Natural killer cell (primary cell): ENCODE measurements around the gene TTC38. TPM values are rescaled to one million over a fixed set of nuclear protein-coding genes. Genes with fewer than 3 reads are reported as not detected.
A peak's percentile ranks its signal among the peaks of the same experiment; 100 is the strongest.

ENCODE experiments used
- ATAC-seq, 3 donors: fragments of 150-1000 bp in 2 of 3; fragments of 200-7000 bp in 1 of 3; cut with Tn5 transposase; 1 replicate in 1 of 3; 2 replicates in 2 of 3; pipeline ENCODE4 v1.10.0; 2021; ENCODE audit warnings: mild to moderate bottlenecking in 2 of 3, moderate library complexity in 2 of 3
- DNase-seq, 2 donors: peaks; one replicate each; pipeline versions ENCODE4 v3.0.0 to v3.0.0-alpha.2; 2013 to 2021; ENCODE audit warnings: mixed read lengths in 1 of 2
- H3K27ac ChIP-seq: one replicate; pipeline ENCODE4 v1.5.1; 2013; ENCODE audit warnings: mild to moderate bottlenecking, low read length
- H3K27me3 ChIP-seq: one replicate; pipeline ENCODE4 v1.6.1; 2013; ENCODE audit warnings: low read length; ENCODE audit not compliant: control insufficient read depth, insufficient read depth
- H3K36me3 ChIP-seq: one replicate; pipeline ENCODE4 v1.6.1; 2013; ENCODE audit warnings: low read length; ENCODE audit not compliant: control insufficient read depth, insufficient read depth
- H3K4me1 ChIP-seq: one replicate; pipeline ENCODE4 v1.6.1; 2013; ENCODE audit warnings: low read length; ENCODE audit not compliant: control insufficient read depth, insufficient read depth
- H3K4me3 ChIP-seq: one replicate; pipeline ENCODE4 v1.5.1; 2013; ENCODE audit warnings: low read length
- H3K9me3 ChIP-seq: one replicate; pipeline ENCODE4 v1.6.1; 2013; ENCODE audit warnings: low read length; ENCODE audit not compliant: control insufficient read depth, insufficient read depth
- H3K27ac Mint-ChIP-seq, 2 donors: one replicate each; pipeline ENCODE4 v1.8.0; 2022; ENCODE audit warnings: mild to moderate bottlenecking in 2 of 2, mixed read lengths in 2 of 2, moderate library complexity in 1 of 2
- H3K27me3 Mint-ChIP-seq, 2 donors: one replicate each; pipeline ENCODE4 v1.8.0; 2022; ENCODE audit warnings: low read depth in 2 of 2, mixed read lengths in 2 of 2
- H3K36me3 Mint-ChIP-seq: one replicate; pipeline ENCODE4 v1.8.0; 2022; ENCODE audit warnings: mixed read lengths
- H3K4me1 Mint-ChIP-seq, 2 donors: one replicate each; pipeline ENCODE4 v1.8.0; 2022; ENCODE audit warnings: mixed read lengths in 2 of 2
- H3K4me3 Mint-ChIP-seq: one replicate; pipeline ENCODE4 v1.8.0; 2022; ENCODE audit warnings: mild to moderate bottlenecking, moderate library complexity, mixed read lengths
- H3K9me3 Mint-ChIP-seq, 2 donors: one replicate each; pipeline ENCODE4 v1.8.0; 2022; ENCODE audit warnings: mixed read lengths in 2 of 2
- WGBS: methylation state at CpG from one replicate; pipeline ENCODE4 v1.1.7; 2013; ENCODE audit warnings: missing lambda C conversion rate; ENCODE audit not compliant: insufficient coverage; 5-methylcytosine and 5-hydroxymethylcytosine counted together
- intact Hi-C: fragments of 100-400 bp; cut with micrococcal nuclease; formaldehyde crosslinking; loops from one replicate; pipeline ENCODE4 v1.14.2; 2022
- total RNA-seq, 4 donors: library from RNA; stranded (reverse); fragments of 120-200 nt in 1 of 4; gene quantifications; one replicate each; pipeline versions ENCODE4 v1.2.3 to v1.2.4, GENCODE V29; 2013 to 2022
- TF ChIP-seq, protein P1 (sequence below): fragments of 200-600 bp; IDR thresholded peaks from one replicate; pipeline ENCODE4 v1.8.0; 2022; ENCODE audit warnings: antibody characterized with exemption

The TTC38 gene
- total RNA-seq, 3 donors from 2014 or later (not counting 1 experiment from before 2014, with no cell fraction given): 251 to 313 (median 312) TPM

DNA sequence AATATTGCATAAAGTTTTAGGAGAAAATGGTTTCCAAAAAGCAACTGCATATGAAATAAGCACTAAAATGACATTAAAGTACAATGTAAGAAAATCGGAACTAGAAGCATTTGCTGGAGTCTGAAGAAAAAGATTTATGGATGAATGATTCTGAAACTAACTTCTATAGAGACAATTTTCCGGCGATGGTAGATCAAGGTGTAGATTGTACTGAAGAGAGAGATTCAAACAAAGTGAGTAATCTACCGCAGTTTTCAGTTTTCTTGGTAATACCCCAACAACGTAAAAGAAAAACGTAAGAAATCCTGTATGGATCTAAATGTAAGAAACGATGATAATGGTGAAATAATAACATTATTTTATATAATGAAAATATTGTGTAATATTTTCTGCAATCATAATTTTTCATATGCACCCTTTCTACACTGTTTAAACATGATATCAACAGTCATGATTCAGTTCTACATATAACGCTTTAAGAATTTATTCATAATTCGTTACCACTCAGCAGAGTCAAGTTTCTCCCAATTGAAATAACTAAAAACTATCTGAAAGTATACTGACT is 15.9 kb upstream of the TTC38 start:
- Histone ChIP-seq H3K27ac (no peak overlapping the region), H3K4me1 (peaks cover 16% of the 10 kb centered on the region), H3K4me3 (no peak overlapping the region), H3K27me3 (no peaks in the 10 kb centered on the region), H3K36me3 (no peaks in the 10 kb centered on the region), H3K9me3 (no peaks in the 10 kb centered on the region)
- Mint-ChIP-seq H3K4me3 (peak overlapping the region; percentile 88), H3K27ac (peak overlapping the region; percentile 44 to 93), H3K27me3 (no peaks in the 10 kb centered on the region), H3K4me1 (peaks cover 21 to 33% of the 10 kb centered on the region in 2 donors), H3K9me3 (no peaks in the 10 kb centered on the region), H3K36me3 (no peaks in the 10 kb centered on the region)
- 92% methylated on average over 5 of the region's 9 CpGs for WGBS
- intact Hi-C loops: loop anchor here (2.0 kb wide), 1 partner anchor 37 kb away; no protein-coding TSS in a partner anchor
- DNase-seq (no peak), ATAC-seq (no peak)
- TF ChIP-seq, protein P1, sequence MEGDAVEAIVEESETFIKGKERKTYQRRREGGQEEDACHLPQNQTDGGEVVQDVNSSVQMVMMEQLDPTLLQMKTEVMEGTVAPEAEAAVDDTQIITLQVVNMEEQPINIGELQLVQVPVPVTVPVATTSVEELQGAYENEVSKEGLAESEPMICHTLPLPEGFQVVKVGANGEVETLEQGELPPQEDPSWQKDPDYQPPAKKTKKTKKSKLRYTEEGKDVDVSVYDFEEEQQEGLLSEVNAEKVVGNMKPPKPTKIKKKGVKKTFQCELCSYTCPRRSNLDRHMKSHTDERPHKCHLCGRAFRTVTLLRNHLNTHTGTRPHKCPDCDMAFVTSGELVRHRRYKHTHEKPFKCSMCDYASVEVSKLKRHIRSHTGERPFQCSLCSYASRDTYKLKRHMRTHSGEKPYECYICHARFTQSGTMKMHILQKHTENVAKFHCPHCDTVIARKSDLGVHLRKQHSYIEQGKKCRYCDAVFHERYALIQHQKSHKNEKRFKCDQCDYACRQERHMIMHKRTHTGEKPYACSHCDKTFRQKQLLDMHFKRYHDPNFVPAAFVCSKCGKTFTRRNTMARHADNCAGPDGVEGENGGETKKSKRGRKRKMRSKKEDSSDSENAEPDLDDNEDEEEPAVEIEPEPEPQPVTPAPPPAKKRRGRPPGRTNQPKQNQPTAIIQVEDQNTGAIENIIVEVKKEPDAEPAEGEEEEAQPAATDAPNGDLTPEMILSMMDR: no peak

DNA sequence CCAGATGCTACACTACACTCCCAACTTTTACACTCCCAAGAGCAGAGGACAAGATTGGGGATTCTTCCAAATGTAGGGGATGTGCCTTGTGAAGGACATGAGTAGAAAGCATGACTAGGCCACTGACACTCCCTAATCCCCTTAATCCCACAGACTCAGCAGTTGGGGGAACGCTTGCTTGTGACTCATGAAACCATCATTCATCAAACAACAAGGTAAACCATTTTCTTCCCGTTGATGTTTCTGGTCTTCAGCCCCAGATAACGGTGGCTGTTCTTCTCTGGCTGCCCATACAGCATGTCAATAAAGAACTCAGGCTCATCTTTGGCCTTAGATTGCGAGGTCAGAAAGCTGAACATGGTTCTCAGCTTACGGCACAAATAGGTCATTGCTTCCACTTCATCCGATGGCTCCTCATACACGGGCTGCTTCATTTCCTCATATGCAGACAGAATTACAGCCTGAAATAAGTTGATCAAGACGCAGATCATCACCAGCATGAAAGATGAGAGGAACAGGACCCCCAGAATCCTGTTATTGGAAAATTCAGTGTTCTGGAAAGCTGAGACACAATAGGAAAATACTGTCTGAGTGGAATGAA is 11.3 kb upstream of the TTC38 start:
- DNase-seq (no peak), ATAC-seq (no peak)
- Histone ChIP-seq H3K27ac (no peak overlapping the region), H3K9me3 (no peaks in the 10 kb centered on the region), H3K27me3 (no peaks in the 10 kb centered on the region), H3K36me3 (no peaks in the 10 kb centered on the region), H3K4me3 (no peak overlapping the region), H3K4me1 (no peaks in the 10 kb centered on the region)
- Mint-ChIP-seq H3K27me3 (peaks cover 2 to 28% of the 10 kb centered on the region in 2 donors), H3K27ac (no peak overlapping the region), H3K4me3 (no peak overlapping the region), H3K9me3 (no peaks in the 10 kb centered on the region), H3K4me1 (peaks cover 9 to 12% of the 10 kb centered on the region in 2 donors), H3K36me3 (no peaks in the 10 kb centered on the region)
- intact Hi-C loops: no loop called here
- TF ChIP-seq, protein P1: no peak
- WGBS: 91% methylated on average over 8 of the region's 8 CpGs

DNA sequence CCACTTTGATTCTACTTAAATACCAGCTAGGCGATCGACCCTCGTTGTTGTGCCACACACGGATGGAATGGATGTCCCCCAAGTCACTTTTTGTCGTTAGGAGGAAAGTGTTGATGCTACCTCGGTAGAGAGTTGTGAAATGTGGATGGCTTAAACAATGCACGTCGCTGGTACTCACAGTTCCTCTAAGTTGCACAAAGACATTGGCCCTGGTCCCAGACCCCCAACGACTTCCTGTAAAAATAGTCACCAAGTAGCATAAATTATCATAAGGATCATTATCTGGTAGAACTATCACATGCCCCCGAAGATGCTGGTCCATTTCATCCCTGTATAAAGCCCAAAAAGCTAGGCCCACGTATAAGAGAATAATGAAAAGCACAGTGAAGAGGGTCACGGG is 8.4 kb upstream of the TTC38 start:
- no peaks in the 10 kb centered on the region for H3K36me3 ChIP-seq
- Mint-ChIP-seq H3K4me3 (no peak overlapping the region), H3K27me3 (peaks cover 2 to 28% of the 10 kb centered on the region in 2 donors), H3K27ac (no peak overlapping the region), H3K36me3 (no peaks in the 10 kb centered on the region), H3K9me3 (no peaks in the 10 kb centered on the region), H3K4me1 (peaks cover 14 to 22% of the 10 kb centered on the region in 2 donors)
- 52% methylated on average over 12 of the region's 12 CpGs for WGBS
- no peaks in the 10 kb centered on the region for H3K9me3 ChIP-seq
- H3K4me3 ChIP-seq: no peak overlapping the region
- H3K27ac ChIP-seq: no peak overlapping the region
- intact Hi-C loops: no loop called here
- DNase-seq (no peak), ATAC-seq (no peak)
- peaks cover 13% of the 10 kb centered on the region for H3K4me1 ChIP-seq
- peaks cover 3% of the 10 kb centered on the region for H3K27me3 ChIP-seq
- TF ChIP-seq, protein P1: no peak
